KBM-7 (cell line): ENCODE data around the gene G6PC3.
A peak's percentile ranks its signal among the peaks of the same experiment; 100 is the strongest.
"Not testable (repeated sequence)": the region's sequence is repeated elsewhere in the genome, so short reads cannot be mapped to it uniquely, and the experiment has no call there.

ENCODE experiments used
- DNase-seq: peaks from one replicate; pipeline ENCODE4 v3.0.0-alpha.2; 2015
- in situ Hi-C: fragments of 300-500 bp; cut with MboI; formaldehyde crosslinking; loops from 2 replicates; pipeline ENCODE4 v1.14.3; 2020; ENCODE audit warnings: low sequenced_read_pairs, low pct_unique_long_range_greater_than_20kb, mixed read lengths

Gene G6PC3

DNA sequence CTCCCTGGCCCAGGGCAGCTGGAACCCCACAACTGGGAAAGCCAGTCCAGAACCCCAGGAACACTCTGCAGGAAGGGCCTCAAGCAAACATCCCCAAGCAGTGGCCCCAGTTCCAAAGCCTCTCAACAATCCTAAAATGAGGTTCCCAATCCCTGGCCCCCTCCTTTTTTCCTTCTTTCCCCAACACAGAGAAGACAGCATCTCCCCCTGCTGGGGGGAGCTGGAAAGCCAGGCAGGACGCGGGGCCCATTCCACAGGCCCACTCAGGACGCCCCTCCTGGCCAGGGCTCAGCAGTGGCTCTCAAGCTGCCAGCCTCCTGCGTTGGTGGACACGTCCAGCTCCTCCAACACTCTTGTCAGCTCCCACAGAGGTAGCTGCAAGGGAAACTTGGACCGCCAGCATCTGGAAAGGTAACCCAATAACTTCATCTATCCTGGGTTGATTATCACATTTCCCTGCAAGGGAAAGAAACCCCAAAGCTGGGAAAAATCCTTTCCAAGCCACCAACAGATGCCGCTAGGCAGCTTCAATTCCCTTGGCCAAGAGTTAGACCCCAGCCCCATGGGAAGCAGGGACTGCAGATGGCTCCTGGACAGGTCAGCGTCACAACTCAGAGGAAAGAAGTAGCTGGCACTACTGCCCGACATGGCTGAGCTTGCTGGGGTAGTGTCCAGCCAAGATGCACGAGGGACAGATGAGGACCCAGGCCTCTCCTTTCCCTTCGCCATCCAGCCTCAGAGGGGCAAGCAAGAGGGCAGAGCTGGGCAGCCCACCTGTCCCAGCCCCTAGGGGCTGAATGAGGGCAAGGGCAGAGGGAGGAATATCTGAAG, 45.3 kb downstream of the G6PC3 start:
- DNase-seq: peak; percentile 69
- in situ Hi-C loops: no loop called here

DNA sequence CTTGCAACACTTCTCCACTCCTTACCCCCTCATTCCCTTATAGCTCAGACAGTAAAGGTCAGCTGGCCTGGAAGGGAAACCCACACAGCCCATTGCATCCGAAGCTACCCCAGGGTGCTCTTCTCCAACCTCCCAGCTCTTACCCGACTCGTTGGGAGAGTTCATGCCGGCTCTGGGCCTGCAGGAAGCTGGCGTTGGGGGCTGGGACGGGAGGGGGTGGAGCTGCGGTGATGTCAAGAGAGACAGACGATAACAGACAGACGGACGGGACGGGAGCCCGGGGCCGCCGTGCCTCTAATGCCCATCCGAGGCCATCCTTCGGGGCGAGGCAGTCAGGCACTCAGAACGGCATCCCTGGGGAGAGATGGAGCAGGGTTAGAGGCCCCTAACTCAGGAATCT, 46.8 kb downstream of the G6PC3 start:
- no peak for DNase-seq
- in situ Hi-C loops: no loop called here

GRCh38 chr17:44118427-44119050, 48.0 kb downstream of the G6PC3 start:
- DNase-seq: no peak
- in situ Hi-C loops: no loop called here

DNA sequence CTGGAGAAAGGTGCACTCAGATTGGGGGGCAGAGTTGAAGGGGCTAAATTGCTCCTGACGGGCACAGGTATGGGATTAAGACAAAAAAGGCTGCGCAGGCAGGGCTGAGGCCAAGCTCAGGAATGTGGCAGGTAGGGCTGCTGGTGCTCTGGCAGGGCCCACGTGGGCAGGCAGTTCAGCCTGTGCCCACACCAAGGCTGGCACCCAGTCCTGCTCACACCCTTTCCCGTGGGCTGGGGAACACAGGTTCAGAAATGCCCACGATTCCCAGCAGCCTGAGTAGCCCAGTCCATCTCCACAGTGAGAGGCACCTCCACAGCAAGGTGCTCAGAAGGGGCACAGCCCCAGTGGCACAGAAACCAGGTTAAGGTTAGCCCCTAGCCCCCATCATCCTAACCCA, 48.5 kb downstream of the G6PC3 start:
- in situ Hi-C loops: no loop called here

DNA sequence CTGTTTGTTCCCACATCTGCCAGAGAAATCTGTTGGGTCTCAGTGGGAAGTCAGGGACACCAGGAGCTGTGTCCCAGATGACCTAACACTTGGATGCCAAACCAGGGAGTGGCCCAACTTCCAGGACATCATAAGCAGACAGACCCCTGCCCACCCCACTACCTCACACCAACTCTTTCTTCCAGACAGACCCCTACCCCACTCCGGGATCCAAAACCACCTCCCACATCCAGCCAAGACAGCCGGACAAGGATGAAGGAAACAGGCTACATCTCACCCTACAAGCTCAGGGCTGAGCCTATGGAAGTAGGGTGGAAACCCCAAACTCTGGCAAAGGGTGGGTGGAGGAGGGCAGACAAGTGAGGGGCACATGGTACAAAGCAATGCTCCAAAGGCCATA, 49.3 kb downstream of the G6PC3 start:
- in situ Hi-C loops: no loop called here
- DNase-seq: no peak

More for the DNA sequence above, 48.5 kb downstream of the G6PC3 start:
- DNase-seq: no peak

DNA sequence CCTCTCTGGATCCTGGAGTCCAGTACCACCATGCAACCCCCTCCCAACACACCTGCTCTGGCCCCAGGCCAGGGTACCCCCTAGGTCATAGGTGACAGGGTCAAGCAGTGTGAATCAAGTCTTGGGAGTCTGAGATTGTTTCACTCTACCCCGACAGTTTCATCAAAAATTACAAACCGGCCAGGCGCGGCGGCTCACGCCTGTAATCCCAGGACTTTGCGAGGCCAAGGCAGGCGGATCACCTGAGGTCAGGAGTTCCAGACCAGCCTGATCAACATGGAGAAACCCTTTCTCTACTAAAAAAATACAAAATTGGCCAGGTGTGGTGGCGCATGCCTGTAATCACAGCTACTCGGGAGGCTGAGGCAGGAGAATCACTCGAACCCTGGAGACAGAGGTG, 49.7 kb downstream of the G6PC3 start:
- in situ Hi-C loops, DNase-seq: not testable (repeated sequence)

- in situ Hi-C loops: no loop called here
- DNase-seq: no peak
Measured at GRCh38 chr17:44120851-44121605, 50.5 kb downstream of the G6PC3 start.

- in situ Hi-C loops: no loop called here
- peak; percentile 50 for DNase-seq
Measured at GRCh38 chr17:44121997-44122815, 51.7 kb downstream of the G6PC3 start.

- no peak for DNase-seq
- in situ Hi-C loops: no loop called here
Measured at GRCh38 chr17:44122816-44123355, 52.4 kb downstream of the G6PC3 start.

DNA sequence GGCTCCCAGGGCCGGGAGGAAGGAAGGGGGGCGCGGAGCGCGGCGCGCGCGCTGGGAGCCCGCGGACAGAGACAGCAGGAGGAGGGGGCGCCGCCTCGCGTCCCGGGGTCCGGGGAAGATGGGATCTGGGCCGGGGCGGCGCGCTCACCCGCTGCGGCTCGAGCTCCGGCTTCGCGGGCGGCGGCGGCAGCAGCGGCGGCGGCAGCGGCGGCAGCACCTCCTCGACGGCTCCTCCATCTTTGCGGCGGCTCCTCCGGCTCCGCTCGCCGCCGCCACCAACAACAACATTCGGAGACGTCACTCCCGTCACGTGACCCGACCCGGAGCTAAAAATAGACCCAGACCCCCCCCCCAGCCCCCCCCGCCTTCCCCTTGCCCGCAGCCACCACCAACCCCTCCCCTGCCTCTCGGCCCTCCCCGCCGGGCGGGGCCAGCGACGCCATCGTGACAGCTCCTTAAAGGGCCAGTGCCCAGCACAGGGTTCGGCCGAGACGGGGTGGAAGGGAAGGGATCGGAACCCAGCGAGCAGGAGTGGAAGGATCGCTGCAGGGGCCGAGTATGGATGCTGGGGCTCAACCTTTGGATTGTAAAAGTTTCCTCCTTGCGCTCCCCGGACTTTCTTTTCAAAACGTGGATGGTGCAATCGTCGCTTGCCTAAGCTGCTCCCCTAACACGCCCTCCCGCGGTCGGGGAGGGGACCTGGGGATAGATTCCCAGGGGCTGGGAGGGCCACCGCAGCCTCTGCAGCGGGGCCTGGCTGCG, 53.0 kb downstream of the G6PC3 start, which contains the start of gene HDAC5:
HDAC5 (minus strand) TSS at position 286 of the 762 bp plus-strand sequence. CDS start 6,126 bp downstream, outside the sequence.
- DNase-seq: peak; percentile 94
- in situ Hi-C loops: no loop called here

DNA sequence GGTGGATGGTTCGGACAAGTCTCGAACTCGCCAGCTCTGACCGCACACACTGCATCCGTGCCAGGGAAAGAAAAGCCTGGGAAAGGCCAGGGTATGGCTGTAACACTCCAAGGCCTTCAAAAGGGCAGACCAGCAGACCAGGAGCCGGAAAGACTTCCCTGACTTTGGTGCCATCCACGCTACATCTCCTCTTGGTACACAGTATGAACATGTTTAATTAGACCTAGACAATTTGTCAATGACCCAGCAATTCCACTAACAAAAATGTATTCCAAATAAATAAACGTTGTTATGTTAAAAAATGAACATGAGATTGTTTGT, 53.5 kb downstream of the G6PC3 start:
- in situ Hi-C loops: no loop called here
- no peak for DNase-seq
